Panc1 (cell line): Measurements from ENCODE around the gene DPH2.

Source experiments
- POLR2AphosphoS5 ChIP-seq: IDR thresholded peaks from 2 replicates; pipeline ENCODE4 v1.6.1; 2012; ENCODE audit warnings: mild to moderate bottlenecking, low read depth, low read length, moderate library complexity
- TF ChIP-seq, protein P1 (sequence below): fragments of 450-650 bp; IDR thresholded peaks from 2 replicates; pipeline ENCODE4 v1.5.1; 2017; ENCODE audit warnings: mild to moderate bottlenecking

DNA sequence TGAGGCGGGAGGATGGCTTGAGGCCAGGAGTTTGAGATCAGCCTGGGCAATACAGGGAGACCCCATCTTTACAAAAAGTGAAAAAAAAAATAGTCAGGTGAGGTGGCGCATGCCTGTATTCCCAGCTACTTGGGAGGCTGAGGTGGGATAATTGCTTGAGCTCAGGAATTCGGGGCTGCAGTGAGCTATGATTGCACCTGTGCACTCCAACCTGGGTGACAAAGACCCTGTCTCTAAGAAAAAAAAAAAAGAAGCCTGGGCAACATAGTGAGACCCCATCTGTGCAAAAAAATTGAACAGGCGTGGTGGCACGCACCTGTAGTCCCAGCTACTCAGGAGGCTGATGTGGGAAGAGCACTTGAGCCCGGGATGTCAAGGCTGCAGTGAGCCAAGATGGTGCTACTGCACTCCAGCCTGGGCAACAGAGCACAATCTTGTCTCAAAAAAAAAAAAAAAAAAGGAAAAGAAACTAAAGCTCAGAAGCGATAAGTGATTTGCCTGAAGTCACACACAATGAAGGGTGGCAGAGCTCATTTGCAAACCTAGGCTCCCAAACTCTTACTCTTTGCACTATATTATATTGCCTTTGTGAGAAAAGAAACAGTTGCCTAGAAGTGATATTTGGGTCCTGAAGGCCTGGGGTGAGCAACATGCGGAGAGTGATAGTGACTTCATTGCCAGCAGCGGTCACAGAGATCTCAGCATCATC lies 23.6 kb downstream of the DPH2 start:
- TF ChIP-seq, protein P1, sequence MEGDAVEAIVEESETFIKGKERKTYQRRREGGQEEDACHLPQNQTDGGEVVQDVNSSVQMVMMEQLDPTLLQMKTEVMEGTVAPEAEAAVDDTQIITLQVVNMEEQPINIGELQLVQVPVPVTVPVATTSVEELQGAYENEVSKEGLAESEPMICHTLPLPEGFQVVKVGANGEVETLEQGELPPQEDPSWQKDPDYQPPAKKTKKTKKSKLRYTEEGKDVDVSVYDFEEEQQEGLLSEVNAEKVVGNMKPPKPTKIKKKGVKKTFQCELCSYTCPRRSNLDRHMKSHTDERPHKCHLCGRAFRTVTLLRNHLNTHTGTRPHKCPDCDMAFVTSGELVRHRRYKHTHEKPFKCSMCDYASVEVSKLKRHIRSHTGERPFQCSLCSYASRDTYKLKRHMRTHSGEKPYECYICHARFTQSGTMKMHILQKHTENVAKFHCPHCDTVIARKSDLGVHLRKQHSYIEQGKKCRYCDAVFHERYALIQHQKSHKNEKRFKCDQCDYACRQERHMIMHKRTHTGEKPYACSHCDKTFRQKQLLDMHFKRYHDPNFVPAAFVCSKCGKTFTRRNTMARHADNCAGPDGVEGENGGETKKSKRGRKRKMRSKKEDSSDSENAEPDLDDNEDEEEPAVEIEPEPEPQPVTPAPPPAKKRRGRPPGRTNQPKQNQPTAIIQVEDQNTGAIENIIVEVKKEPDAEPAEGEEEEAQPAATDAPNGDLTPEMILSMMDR: no peak
- TF ChIP-seq POLR2AphosphoS5: no peak
